ENCODE data around the gene NOTUM.

DNA sequence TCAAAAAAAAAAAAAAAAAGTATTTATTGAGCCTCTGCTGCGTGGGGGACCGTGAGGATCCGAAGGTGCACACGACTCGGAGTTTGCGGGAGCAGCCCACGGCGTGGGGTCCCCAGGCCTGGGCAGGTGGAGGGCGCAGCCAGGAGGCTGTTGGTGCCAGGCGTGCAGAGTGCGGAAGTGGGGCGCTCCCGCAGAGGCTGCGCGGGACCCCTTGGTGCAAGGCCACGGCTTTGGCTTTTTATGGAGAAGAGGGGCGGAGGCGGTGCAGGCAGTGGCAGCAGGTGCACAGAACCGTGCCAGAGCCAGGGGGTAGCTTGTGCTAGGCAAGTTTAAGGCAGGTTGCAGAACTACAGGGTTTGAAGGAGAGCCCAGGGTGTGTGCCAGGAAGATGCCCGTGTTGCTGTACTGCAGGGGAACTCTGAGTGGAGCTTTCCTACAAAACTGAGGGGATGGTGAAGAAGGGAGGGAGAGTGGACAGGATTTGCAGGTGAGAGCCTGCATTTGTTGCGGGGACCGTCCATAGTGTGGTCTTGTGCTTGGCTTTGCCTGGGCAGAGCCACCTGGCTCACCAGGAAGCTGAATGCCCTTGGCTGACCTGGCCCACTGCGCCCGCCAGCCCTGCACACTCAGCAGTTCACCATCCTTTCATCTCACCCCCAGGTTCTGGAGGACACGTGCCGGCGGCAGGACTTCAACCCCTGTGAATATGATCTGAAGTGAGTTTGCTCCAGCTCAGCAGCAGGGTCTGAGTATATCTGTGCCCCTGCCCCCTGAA lies 17.7 kb upstream of the NOTUM start:
- TF ChIP-seq ARNT (IDR thresholded peaks at IDR 0.05) (no peak), FOXK2 (IDR thresholded peaks at IDR 0.05) (no peak)
